Loucy (cell line): ENCODE measurements around the gene PCSK5.

Experiments
- H2AFZ ChIP-seq: fragments of 200-600 bp; sonication (generic); 2 replicates; pipeline ENCODE4 v1.6.0; 2016; ENCODE audit warnings: antibody characterized with exemption, mild to moderate bottlenecking, low read length, moderate library complexity
- H3F3A ChIP-seq: fragments of 200-600 bp; 2 replicates; pipeline ENCODE4 v1.6.0; 2016; ENCODE audit warnings: antibody characterized with exemption, low read depth, mild to moderate bottlenecking
- H3K27me3 ChIP-seq: fragments of 200-600 bp; sonication (generic); 2 replicates; pipeline ENCODE4 v1.6.1; 2014; ENCODE audit warnings: low read length, mild to moderate bottlenecking; ENCODE audit not compliant: insufficient read depth, poor library complexity, severe bottlenecking
- H3K36me3 ChIP-seq: fragments of 200-600 bp; sonication (generic); 2 replicates; pipeline ENCODE4 v1.6.1; 2016; ENCODE audit warnings: low read length; ENCODE audit not compliant: insufficient read depth
- H3K4me1 ChIP-seq: fragments of 200-600 bp; sonication (generic); 2 replicates; pipeline ENCODE4 v1.5.1; 2014; ENCODE audit warnings: low read length, mild to moderate bottlenecking; ENCODE audit not compliant: insufficient read depth, poor library complexity, severe bottlenecking
- H3K4me2 ChIP-seq: fragments of 200-600 bp; sonication (generic); 2 replicates; pipeline ENCODE4 v1.6.0; 2014; ENCODE audit warnings: antibody characterized with exemption, low read length, low read depth, mild to moderate bottlenecking; ENCODE audit not compliant: poor library complexity, severe bottlenecking
- H3K4me3 ChIP-seq: fragments of 200-600 bp; sonication (generic); 2 replicates; pipeline ENCODE4 v1.5.1; 2014; ENCODE audit warnings: low read length, mild to moderate bottlenecking, mixed read lengths; ENCODE audit not compliant: poor library complexity, severe bottlenecking
- H3K79me2 ChIP-seq: fragments of 200-600 bp; sonication (generic); 2 replicates; pipeline ENCODE4 v1.6.1; 2014; ENCODE audit warnings: low read length; ENCODE audit not compliant: insufficient read depth
- H3K9ac ChIP-seq: fragments of 200-600 bp; sonication (generic); 2 replicates; pipeline ENCODE4 v1.6.0; 2014; ENCODE audit warnings: mild to moderate bottlenecking, low read depth, low read length, moderate library complexity; ENCODE audit not compliant: poor library complexity, severe bottlenecking
- H3K9me2 ChIP-seq: fragments of 200-600 bp; sonication (generic); replicated peaks from 2 replicates; pipeline ENCODE4 v1.6.1; 2016; ENCODE audit warnings: low read depth, low read length, mixed read lengths
- H3K9me3 ChIP-seq: fragments of 200-600 bp; sonication (generic); 2 replicates; pipeline ENCODE4 v1.6.1; 2014; ENCODE audit warnings: mild to moderate bottlenecking, antibody characterized with exemption, low read length, low read depth; ENCODE audit not compliant: insufficient read depth
- H4K20me1 ChIP-seq: fragments of 200-600 bp; sonication (generic); 2 replicates; pipeline ENCODE4 v1.6.0; 2014; ENCODE audit warnings: antibody characterized with exemption, low read length, mild to moderate bottlenecking; ENCODE audit not compliant: insufficient read depth, poor library complexity, severe bottlenecking
- CTCF ChIP-seq: fragments of 200-600 bp; sonication (generic); conservative IDR thresholded peaks from 2 replicates; pipeline ENCODE4 v1.5.1; 2014; ENCODE audit warnings: mild to moderate bottlenecking, antibody characterized with exemption, low read length
- EZH2phosphoT487 ChIP-seq: fragments of 200-600 bp; IDR thresholded peaks from 2 replicates; pipeline ENCODE4 v1.6.1; 2018; ENCODE audit warnings: antibody characterized with exemption, mild to moderate bottlenecking, moderate library complexity, borderline replicate concordance

The PCSK5 gene

GRCh38 chr9:76394960-76395252, 504.4 kb downstream of the PCSK5 start:
- peak overlapping the region; percentile 97 for H2AFZ ChIP-seq
- H4K20me1 ChIP-seq: no peaks in the 10 kb centered on the region
- no peak for TF ChIP-seq EZH2phosphoT487
- TF ChIP-seq CTCF: no peak
- no peaks in the 10 kb centered on the region for H3K27me3 ChIP-seq
- peaks cover 38% of the 10 kb centered on the region for H3K4me1 ChIP-seq
- peak overlapping the region; percentile 89 for H3K9ac ChIP-seq
- H3K9me2 ChIP-seq: no peaks in the 10 kb centered on the region
- peak overlapping the region; percentile 78 for H3K4me2 ChIP-seq
- peaks cover 31% of the 10 kb centered on the region for H3K79me2 ChIP-seq
- peak overlapping the region; percentile 86 for H3K4me3 ChIP-seq
- H3K36me3 ChIP-seq: no peaks in the 10 kb centered on the region
- 0 out of 2 replicates have a peak, but pooled peaks cover 5% of the 10 kb centered on the region for H3K9me3 ChIP-seq
- H3F3A ChIP-seq: no peaks in the 10 kb centered on the region

- TF ChIP-seq EZH2phosphoT487 (no peak), CTCF (no peak)
- peaks cover 36% of the 10 kb centered on the region for H3K4me1 ChIP-seq
These were observed 504.9 kb downstream of the PCSK5 start for GRCh38 chr9:76395381-76395780.

GRCh38 chr9:76396144-76396543, 505.7 kb downstream of the PCSK5 start:
- Histone ChIP-seq H3F3A (no peaks in the 10 kb centered on the region), H3K9me2 (no peaks in the 10 kb centered on the region), H3K9ac (no peak overlapping the region), H3K27me3 (no peaks in the 10 kb centered on the region), H3K79me2 (peaks cover 25% of the 10 kb centered on the region), H4K20me1 (no peaks in the 10 kb centered on the region), H3K36me3 (no peaks in the 10 kb centered on the region), H3K4me2 (no peak overlapping the region), H3K9me3 (0 out of 2 replicates have a peak, but pooled peaks cover 5% of the 10 kb centered on the region), H3K4me3 (no peak overlapping the region), H3K4me1 (peaks cover 28% of the 10 kb centered on the region), H2AFZ (no peak overlapping the region)
- TF ChIP-seq EZH2phosphoT487: no peak
- TF ChIP-seq CTCF: no peak

More at GRCh38 chr9:76395381-76395780, 504.9 kb downstream of the PCSK5 start:
- no peaks in the 10 kb centered on the region for H3K36me3 ChIP-seq
- H4K20me1 ChIP-seq: no peaks in the 10 kb centered on the region
- H3K79me2 ChIP-seq: peaks cover 28% of the 10 kb centered on the region
- H3K9ac ChIP-seq: peak overlapping the region; percentile 89
- H2AFZ ChIP-seq: no peak overlapping the region; the same call in 1 of the 2 replicates
- peak overlapping the region; percentile 86 for H3K4me3 ChIP-seq
- H3K4me2 ChIP-seq: peak overlapping the region; percentile 78
- H3F3A ChIP-seq: no peaks in the 10 kb centered on the region
- H3K27me3 ChIP-seq: no peaks in the 10 kb centered on the region
- no peaks in the 10 kb centered on the region for H3K9me2 ChIP-seq
- 0 out of 2 replicates have a peak, but pooled peaks cover 5% of the 10 kb centered on the region for H3K9me3 ChIP-seq
